ENCODE data around the gene NAPA.

The NAPA gene

DNA sequence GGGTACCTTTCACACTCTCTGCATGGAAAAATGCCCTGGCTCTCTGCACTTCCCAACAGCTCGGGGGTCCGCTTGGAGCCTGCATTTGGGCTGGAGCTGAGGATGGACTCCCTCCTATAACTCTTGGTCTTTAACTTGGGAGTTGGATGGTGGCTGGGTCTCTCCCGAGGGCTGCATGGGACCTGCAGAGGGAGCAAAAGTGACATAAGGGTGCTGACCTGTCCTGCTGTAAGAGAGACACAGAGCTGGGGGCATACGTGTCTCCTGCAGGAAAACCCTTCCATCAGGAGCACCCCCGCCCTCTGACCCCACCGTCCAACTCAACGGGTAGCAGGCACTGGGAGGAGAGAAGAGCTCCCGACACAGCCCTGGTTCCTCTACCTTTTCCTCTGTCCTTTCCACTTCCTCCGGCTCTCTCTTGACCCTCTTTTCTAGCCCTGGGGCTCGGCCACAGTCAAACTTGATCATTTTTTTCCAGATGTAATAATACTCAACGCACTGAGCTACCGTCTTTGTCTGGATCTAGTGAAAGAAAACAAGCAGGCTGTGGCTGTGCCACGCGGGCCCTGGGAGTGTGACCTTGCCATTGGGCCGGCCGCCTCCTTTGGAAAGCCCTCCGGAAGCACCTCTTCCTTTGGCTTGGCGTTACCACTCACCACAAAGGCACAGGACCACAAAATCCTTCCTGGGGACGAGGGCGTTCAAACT is 6.8 kb upstream of the NAPA start:
- no peak for DNase-seq

DNA sequence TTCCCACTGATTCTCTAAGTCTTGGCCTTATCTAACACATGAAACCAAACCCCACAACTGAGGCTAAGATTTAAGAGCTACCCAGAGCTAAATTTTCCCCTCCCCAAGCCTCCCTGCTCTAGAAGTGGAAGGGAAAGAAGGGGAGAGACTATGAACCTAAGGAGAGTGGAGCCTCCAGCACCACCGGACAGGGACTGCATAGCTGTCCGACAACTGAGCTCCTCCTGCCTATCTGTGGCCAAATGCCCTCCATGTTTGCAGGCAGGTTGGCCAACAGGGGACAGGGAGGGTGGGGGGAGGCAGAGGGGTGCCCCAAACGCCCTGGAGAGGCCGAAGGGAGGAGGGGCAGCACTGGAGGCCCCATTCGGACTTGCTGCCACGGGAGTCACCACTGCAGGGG is 6.0 kb upstream of the NAPA start:
- DNase-seq, result no peak

DNA sequence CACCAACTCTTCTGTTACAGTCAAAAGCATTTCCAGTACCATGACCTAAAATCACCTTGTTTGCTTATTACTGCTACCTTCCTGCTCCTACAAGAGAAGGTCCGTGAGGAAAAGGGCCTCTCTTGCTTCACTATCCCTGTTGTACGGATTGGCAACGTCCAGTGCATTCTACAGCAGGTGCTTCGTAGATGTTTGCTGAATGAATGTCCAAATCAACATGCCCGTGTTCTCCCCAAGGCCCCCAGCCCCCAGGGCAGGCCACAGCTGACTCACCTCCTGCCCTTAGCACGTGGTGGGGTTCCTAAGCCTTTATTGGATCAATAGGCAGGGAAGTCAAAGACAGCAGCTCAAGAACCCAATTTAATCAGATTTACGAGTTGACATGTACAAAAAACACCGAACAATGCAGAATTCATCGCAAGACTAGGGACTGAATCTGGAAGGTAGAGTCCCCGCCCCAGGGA is 5.5 kb upstream of the NAPA start:
- DNase-seq, result no peak

DNA sequence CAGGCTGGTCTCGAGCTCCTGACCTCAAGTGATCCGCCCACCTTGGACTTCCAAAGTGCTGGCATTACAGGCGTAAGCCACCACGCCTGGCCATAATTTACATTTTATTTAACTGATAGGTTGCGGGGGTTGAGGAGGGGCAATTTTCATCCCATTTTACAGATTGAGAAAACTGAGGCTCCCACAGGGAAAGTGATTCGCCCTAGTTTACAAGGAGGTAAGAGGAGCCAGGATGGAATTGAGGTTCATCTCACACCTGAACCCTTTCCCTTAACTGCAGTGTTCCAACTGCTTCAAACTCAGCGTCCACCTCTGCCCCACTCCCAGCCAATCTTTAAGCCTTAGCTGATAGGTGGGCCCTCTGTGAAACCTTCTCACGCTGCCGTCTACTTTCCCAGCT is 4.0 kb upstream of the NAPA start:
- no peak for DNase-seq

DNA sequence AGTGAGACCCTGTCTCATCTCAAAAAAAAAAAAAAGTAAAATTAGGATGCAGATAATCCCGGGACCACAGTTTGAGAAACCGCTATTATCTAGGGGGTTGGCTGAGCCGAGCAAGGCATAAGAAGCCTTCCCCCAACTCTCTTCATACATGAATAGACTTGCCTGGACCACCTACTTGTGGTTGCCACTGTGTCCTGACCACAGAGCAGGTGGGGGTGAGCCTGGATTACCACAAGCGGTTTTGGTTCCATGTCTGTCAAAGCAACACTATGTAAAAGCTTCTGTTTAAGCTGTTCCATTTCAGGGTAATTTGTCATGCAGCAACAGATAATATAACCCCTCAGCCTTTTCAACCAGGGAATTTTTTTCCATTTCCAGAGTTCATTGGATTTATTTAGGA is 3.3 kb upstream of the NAPA start:
- no peak for DNase-seq

DNA sequence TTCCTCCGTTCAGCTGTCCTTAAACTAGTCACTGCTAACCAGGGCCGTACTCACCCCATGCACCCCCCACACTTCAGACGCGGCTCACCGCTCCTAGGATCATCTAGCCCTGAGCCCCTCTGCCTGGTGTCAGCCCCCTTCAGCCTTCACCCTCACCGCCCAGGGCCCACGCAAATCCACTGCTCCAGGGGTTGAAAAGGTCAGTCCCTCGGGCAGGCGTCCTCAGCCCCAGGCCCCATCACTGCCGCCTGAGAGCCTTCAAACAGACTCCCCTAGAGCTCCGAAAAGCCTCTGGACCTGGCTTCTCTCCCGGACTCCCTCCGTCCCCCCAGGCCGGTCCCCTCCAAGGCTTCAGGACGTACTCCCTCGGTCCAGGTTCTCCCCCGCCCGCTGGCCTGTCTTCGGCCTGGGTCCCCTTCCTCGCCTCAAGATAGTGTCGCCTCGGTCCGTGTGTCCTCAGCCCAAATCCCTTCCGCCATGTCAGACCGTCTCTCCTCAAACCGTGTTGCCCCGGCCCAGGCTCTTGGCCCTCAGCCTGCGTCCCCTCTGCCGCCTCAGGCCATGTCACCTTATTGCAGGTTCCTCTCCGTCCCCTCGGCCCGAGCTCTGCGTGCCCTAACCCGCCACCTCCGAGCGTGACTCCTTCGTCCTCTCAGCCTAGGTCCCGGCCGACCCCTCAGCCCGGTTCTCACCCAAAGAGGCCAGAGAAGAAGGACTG is 553 bp downstream of the NAPA start:
- no peak for DNase-seq

DNA sequence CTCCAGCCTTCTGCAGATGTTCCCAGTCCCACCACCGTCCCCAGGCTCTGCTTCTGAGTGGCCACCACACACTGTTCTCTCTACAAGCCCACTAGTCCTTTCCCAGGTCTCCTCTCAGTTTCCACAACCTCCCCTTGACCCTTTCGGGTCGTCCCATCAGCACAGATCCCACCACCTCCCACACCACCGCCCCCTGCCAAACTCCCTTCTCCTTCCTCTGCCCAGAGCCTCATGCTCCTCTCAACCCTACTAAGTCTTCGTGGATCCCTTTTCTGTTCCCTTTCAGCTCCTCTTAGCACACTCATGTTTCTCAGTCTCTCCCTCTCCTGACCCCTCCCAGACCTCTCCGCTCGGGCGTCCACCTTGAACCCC is 1.9 kb downstream of the NAPA start:
- no peak for DNase-seq

DNA sequence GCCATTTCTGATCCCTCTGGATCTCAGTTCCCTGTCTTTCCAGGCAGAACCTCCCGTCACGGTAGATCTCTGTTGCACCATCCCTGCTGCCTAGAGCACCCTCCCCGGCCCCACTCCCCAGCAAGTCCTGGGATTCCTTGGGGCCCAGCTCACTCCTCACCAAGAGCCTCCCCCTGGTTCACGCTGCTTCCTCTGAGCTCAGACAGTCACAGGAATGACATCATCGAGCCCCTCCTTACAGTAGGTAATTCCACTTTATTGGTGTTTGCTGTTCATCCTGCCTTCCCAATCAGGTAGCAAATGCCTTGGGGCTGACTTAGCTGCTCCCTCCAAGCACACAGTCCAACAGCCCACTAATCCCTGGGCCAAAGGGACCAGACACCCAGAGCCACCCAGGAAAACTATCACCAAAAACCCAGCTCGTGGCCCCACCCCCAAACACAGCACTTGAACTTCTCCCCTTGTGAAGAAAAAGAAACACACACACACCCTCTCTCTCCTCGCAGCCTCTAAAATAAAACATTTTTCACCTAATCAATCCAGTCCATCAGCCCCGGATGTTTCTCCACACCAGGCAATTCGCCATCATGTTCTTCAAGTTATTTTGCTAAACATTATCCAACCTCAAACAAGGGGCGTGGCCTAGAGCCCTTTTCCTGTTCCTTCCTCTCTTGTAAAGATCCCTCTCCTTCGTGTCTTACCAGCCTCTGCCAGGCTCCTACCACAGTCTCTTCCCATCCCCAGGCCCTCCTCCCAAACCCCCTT is 2.5 kb downstream of the NAPA start:
- DNase-seq, result no peak

DNA sequence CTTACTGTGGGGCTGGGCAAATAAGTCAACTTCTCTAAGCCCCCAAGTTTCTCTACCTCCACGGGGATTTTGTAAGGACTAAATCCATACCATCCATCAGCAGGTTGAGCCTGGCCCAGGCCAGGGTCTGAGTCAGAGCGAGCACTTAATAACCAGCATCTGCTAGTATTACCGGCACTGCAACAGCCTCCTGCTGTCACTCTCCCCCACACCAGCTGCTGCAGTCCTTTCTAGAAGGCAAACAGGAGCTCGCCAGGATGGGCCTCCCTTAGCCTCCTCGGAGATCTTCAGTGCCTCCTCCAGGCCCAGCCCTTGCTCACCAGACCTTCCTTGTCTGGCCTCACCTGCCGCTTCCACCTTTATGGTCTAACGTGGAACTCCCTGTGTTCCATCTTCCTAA is 3.2 kb downstream of the NAPA start:
- no peak for DNase-seq

DNA sequence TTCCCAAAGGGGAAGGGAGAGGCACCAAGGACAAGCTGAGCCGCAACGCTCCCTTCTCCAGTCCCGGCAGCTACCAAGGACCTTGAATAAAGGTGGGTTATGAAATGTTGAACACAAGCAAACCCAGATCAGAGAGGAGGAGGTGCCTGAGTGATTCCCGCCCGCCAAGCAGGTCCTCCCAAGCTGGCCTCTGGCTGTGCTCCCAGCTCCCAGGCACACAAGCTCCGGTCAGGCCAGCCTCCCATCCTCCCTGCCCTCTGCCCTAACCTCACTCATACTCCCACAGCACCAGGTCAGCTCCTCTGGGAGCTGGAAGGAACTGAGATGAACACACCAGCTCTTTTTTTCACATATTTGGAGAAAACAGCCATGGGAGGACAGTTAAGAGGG is 3.7 kb downstream of the NAPA start:
- DNase-seq, result no peak

DNA sequence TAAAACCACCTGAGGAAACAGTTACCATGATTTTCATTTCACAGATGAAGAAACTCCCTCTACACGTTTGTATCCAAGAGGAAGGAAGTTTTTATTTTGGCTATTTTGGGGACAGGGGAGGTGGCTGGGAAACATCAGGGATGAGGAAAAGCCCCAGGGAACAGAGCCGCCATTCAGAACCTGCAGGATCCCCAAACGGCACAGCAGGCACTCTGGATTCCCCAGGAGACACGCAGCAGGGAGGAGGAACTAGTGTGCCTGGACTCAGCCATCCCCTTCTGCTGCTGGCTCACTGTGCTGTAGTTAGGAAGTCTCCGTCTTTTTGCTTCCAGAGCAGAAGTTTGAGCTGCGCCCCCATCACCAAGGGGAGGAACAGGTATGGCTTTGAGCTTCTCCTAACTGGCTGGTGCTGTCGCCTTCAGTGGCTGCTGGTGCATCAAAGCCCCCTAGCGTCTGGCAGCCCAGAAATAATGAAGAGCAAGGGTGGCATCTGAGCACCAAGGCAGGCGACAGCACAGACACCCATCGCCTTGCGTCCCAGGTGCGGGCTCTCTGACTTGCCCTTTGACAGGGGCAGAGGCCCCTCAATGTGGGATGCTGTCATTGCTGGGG is 4.2 kb downstream of the NAPA start:
- DNase-seq, result no peak

DNA sequence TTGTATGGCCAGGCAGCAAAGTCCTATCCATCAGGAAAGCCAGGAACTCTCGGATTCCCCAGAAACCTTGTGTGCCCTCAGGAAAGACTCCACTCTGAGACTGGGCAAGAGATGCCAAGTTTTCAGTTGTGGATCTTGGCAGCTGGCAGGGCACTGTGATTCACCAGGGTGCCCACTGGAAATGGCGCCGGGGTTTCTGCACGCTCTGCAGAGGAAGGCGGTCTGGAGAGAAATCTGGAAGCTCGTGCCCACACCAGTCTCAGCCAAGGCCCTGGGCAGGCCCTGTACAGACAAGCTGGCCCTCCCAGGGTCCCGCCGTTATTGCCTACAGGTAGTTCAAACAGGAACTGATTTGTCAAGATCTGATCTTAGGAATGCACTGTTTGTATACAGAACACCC is 4.9 kb downstream of the NAPA start:
- DNase-seq, result no peak

DNA sequence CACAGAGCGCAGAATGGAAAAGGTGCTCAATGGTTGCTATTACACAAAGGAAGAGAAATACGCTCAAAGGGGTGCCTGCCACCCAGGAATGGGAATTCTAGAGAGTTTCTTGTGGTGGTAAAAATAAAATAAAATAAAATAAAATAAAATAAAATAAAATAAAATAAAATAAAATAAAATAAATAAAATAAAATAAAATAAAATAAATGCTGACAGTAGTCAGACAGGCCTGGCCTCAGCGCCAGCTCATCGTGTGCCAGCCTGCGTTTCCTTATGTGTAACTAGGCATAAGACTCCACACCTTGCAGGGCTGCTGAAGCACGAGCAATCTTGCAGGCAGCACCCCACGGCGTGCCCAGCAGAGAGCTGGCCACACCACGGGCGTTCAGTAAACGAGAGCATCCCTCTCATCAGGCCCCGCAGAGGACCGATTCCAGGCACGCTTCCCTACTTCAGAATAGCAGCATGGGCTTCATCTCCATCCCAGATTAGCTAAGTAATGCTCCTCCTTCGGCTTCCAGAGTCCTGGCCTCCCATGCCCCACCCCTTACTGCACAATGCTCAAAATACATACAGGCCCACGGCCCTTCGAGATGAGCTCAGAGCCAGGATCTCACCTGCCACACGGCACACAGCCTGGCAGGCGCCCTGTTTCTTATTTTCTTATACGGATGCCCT is 5.6 kb downstream of the NAPA start:
- DNase-seq, result no peak

DNA sequence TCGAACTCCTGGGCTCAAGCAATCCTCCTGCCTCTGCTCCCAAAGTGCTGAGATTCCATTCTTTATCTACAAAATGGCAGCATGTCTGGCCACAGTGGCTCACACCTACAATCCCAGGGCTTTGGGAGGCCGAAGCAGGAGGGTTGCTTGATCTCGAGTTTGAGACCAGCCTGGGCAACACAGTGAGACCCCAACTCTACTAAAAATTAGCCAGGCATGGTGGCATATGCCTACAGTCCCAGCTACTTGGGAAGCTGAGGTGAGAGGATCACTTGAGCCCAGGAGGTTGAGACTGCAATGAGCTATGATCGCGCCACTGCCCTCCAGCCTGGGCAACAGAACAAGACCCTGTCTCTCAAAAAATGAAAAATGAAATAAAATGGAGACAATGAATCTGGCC is 6.1 kb downstream of the NAPA start:
- no peak for DNase-seq

DNA sequence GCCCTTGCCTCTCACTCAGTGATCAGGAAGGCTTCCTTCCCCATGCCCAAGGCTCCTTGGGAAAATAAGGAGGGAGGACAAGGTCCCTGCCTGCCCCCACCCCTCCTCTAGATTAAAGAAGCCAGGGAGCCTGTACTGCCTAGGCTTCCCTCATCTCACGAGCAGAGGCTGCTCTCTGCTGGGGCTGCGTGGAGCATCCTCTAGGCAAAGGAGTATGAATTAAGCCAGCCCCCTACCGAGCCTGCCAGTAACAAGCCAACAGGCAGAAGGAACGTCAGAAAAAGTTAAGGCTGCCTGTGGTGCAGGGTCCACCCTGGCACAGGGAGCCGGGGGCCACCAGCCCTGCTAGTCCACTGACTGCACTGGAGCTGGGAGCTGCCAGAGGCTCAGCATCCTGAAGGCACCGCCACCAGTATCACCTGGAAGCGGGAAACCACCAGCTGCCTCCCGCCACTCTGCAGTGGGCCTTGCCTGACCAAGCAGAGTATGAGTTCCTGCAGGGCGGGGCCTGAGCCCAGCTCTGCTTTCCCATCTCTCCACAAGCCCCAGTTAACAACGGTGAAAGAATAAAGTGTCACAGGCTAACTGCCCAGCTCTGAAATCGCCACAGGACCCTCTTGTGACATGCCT is 6.8 kb downstream of the NAPA start:
- DNase-seq, result no peak

DNA sequence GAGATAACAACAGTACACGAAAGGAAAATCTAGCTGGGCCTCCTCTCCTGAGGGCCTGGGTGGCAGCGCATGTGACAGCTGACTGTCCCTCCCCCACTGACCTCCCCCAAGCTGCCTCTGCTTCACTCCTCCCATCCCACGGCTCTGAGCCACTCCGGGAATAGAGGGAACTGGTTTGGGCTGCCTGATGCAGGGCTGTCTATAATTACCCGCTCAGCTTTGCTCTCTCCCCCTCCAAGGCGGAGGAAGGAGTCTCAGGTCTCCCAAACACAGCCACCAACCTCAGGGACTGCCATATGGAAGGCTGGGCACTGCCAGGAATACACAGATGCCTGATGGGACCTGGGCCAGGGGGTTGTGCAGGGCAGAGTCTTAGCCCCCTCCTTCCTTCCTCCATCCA is 7.9 kb downstream of the NAPA start:
- no peak for DNase-seq

DNA sequence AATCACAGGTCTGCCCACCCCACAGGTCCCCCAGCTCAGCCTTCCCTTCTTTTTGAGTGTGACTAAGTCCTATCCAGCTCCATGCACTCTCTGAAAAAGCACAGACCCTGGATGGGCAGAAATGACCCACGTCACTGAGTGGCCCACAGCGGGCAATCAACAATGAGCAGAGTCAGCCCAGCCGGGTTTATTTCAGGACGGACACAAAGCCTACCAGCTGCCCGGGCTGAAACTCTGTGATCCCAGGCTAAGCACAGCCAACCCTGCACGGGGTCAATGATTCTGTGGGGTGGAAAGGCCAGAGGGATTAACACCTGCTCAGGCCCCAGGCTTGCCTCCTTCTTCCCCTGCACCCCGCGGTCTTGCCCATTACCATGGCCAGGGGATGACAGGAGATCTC is 8.4 kb downstream of the NAPA start:
- no peak for DNase-seq

DNA sequence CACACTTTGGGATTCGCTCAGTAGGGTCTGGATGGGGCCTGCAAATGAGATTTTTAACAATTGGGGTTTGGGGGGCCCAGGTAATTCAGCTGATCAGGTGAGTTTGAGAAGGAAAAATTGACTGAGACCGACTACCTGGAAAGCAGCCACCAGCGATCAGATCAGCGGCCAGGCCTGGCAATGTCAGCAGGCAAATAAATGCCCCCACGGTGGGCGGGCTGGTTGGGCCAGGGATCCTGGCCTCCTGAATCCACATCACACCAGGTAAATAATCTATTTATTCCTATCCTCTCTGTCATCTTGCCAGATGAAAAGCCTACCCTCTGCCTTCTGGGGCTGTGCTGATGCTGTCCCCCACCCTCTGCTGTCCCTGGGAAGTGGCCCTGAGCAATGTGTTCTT is 9.4 kb downstream of the NAPA start:
- DNase-seq, result no peak

DNA sequence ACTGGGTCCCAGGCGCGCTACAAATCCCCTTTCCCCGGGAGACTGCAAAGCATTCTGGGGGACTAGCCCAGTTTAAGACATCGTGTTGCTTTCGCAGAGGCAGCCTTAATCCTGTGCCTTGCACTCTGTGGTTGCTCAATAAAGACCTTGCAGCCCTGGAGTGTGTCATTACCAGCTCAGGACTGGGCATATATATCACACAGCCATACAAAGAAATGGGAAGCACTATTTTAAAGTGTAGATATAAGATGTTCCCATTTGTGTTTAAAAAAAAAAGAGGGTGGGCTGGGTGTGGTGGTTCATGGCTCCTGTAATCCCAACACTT is 11.1 kb downstream of the NAPA start:
- no peak for DNase-seq

DNA sequence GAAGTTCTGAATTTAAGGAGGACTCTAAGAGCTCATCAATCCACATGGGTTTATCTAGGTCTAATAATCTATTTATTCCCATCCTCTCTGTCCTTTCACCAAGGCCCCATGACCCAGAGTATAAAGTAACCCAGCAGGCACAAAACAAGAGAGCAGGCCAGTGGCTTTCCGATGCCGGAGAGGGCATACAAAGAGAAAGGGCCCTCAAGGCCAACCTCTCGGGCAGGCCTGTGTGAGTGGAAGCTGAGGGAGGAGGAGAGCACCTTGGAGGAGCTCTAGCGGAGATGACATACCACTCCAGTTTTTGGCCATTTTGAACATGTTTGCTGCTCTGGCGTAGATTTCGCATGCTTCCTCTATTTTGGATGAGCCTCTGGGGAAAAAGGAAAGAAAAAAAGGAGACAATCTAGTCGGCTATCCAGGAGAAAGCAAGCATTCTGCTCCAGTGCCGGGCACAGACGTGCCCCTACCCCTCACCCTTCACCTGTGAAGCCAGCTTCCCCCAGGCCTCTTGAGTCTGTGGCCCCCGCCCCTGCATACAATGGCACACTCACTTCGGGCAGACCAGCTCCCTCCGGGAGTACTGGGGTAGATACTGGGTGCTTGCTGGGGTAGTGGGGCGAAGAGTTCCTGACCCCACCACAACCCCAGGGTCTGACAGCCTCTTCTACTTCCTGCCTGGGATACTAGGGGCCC is 11.6 kb downstream of the NAPA start:
- DNase-seq, result no peak

DNA sequence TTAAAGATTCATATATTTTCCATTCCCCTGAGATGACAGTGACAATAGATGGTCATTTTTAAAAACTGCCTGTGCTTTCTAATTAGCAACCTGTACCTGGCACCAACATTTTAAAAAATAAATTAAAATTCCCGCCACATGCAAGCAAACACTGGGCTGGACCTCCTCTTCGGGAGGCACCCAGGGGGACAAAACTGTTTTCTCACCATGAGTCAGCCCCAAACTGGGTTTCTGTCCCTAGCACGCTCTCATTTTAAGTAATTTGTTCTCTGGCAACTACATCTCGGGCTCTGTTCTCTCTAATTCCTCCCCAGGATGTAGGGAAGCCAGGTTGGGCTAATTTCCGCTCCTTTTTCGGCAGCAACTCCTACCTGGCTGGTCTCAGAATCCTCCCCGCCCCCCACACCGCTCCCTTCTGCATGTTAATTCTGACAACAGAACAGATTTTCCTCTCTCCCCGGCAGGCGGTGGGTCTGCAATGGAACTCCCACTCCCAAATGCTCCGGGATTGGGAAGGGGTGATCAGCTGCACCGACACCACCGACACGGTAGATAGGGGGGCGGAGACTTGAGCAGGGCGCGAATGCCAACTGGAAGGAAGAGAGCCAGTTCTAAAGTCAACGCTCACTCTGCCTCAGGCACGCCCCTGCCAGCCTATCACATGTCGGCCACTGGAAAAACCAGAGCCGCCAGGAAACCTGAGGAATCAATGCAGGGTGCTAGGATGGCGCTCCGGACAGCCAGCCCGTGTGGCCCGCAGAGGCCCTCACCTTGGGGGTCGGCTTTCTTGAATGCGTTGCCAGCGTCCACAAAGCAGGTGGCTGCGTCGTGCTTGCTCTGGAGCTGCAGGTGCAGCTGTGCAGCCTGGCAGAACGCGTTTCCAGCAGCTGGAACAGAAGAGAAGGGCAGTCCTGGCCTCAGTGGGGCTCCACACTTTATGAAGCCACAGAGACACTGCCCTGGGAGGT is 14.7 kb downstream of the NAPA start:
- DNase-seq, result no peak

All from SIG-M5 (cell line).